Measurements from ENCODE around the gene PCYT2.

DNA sequence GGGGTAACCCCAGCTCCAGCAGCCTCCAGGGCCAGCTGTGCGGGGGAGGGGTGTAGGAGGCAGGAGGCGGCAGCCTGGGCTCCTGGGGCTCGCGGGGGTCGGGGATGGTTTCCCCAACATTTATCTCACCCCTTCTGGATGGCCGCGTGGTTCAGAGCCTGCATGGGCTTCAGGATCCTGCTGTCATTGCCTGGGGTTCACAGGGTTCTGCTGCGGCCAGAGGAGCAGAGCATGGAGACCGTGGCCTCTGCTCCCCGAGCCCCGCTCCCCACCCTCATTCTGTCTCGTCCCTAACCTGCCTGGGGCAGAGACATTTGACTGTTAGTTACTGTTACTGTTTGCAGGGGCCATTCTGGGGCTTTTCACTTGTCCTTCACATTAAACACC, 31.0 kb upstream of the PCYT2 start:
- TF ChIP-seq, protein P1, sequence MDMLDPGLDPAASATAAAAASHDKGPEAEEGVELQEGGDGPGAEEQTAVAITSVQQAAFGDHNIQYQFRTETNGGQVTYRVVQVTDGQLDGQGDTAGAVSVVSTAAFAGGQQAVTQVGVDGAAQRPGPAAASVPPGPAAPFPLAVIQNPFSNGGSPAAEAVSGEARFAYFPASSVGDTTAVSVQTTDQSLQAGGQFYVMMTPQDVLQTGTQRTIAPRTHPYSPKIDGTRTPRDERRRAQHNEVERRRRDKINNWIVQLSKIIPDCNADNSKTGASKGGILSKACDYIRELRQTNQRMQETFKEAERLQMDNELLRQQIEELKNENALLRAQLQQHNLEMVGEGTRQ (IDR thresholded peaks at IDR 0.05; ENCODE audit: borderline replicate concordance, low read depth, low read length), result no peak
- TF ChIP-seq EP300 (IDR thresholded peaks at IDR 0.05; ENCODE audit: borderline replicate concordance in 1 of 2, control insufficient read depth in 1 of 2, low read depth in 2 of 2, low read length in 2 of 2) (no peak), TAF1 (IDR thresholded peaks at IDR 0.05; ENCODE audit: borderline replicate concordance, low read depth, low read length) (no peak), YY1 (IDR thresholded peaks at IDR 0.05; ENCODE audit: low read depth, low read length) (no peak), NR2C2 (IDR thresholded peaks at IDR 0.05; ENCODE audit: borderline replicate concordance, control insufficient read depth, insufficient read length, low read depth) (no peak)
- TF ChIP-seq, protein P2, sequence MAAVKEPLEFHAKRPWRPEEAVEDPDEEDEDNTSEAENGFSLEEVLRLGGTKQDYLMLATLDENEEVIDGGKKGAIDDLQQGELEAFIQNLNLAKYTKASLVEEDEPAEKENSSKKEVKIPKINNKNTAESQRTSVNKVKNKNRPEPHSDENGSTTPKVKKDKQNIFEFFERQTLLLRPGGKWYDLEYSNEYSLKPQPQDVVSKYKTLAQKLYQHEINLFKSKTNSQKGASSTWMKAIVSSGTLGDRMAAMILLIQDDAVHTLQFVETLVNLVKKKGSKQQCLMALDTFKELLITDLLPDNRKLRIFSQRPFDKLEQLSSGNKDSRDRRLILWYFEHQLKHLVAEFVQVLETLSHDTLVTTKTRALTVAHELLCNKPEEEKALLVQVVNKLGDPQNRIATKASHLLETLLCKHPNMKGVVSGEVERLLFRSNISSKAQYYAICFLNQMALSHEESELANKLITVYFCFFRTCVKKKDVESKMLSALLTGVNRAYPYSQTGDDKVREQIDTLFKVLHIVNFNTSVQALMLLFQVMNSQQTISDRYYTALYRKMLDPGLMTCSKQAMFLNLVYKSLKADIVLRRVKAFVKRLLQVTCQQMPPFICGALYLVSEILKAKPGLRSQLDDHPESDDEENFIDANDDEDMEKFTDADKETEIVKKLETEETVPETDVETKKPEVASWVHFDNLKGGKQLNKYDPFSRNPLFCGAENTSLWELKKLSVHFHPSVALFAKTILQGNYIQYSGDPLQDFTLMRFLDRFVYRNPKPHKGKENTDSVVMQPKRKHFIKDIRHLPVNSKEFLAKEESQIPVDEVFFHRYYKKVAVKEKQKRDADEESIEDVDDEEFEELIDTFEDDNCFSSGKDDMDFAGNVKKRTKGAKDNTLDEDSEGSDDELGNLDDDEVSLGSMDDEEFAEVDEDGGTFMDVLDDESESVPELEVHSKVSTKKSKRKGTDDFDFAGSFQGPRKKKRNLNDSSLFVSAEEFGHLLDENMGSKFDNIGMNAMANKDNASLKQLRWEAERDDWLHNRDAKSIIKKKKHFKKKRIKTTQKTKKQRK (IDR thresholded peaks at IDR 0.05; ENCODE audit: low read depth, low read length), result no peak
- TF ChIP-seq, protein P3, sequence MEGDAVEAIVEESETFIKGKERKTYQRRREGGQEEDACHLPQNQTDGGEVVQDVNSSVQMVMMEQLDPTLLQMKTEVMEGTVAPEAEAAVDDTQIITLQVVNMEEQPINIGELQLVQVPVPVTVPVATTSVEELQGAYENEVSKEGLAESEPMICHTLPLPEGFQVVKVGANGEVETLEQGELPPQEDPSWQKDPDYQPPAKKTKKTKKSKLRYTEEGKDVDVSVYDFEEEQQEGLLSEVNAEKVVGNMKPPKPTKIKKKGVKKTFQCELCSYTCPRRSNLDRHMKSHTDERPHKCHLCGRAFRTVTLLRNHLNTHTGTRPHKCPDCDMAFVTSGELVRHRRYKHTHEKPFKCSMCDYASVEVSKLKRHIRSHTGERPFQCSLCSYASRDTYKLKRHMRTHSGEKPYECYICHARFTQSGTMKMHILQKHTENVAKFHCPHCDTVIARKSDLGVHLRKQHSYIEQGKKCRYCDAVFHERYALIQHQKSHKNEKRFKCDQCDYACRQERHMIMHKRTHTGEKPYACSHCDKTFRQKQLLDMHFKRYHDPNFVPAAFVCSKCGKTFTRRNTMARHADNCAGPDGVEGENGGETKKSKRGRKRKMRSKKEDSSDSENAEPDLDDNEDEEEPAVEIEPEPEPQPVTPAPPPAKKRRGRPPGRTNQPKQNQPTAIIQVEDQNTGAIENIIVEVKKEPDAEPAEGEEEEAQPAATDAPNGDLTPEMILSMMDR (IDR thresholded peaks at IDR 0.05 in 2 of 3, conservative IDR thresholded peaks at IDR 0.05 in 1 of 3; ENCODE audit: control insufficient read depth in 2 of 3, extremely low read depth in 1 of 3, insufficient read depth in 1 of 3, low read depth in 3 of 3, low read length in 3 of 3), result no peak
- TF ChIP-seq, protein P4, sequence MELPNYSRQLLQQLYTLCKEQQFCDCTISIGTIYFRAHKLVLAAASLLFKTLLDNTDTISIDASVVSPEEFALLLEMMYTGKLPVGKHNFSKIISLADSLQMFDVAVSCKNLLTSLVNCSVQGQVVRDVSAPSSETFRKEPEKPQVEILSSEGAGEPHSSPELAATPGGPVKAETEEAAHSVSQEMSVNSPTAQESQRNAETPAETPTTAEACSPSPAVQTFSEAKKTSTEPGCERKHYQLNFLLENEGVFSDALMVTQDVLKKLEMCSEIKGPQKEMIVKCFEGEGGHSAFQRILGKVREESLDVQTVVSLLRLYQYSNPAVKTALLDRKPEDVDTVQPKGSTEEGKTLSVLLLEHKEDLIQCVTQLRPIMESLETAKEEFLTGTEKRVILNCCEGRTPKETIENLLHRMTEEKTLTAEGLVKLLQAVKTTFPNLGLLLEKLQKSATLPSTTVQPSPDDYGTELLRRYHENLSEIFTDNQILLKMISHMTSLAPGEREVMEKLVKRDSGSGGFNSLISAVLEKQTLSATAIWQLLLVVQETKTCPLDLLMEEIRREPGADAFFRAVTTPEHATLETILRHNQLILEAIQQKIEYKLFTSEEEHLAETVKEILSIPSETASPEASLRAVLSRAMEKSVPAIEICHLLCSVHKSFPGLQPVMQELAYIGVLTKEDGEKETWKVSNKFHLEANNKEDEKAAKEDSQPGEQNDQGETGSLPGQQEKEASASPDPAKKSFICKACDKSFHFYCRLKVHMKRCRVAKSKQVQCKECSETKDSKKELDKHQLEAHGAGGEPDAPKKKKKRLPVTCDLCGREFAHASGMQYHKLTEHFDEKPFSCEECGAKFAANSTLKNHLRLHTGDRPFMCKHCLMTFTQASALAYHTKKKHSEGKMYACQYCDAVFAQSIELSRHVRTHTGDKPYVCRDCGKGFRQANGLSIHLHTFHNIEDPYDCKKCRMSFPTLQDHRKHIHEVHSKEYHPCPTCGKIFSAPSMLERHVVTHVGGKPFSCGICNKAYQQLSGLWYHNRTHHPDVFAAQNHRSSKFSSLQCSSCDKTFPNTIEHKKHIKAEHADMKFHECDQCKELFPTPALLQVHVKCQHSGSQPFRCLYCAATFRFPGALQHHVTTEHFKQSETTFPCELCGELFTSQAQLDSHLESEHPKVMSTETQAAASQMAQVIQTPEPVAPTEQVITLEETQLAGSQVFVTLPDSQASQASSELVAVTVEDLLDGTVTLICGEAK (IDR thresholded peaks at IDR 0.05; ENCODE audit: borderline replicate concordance), result no peak
- TF ChIP-seq, protein P5, sequence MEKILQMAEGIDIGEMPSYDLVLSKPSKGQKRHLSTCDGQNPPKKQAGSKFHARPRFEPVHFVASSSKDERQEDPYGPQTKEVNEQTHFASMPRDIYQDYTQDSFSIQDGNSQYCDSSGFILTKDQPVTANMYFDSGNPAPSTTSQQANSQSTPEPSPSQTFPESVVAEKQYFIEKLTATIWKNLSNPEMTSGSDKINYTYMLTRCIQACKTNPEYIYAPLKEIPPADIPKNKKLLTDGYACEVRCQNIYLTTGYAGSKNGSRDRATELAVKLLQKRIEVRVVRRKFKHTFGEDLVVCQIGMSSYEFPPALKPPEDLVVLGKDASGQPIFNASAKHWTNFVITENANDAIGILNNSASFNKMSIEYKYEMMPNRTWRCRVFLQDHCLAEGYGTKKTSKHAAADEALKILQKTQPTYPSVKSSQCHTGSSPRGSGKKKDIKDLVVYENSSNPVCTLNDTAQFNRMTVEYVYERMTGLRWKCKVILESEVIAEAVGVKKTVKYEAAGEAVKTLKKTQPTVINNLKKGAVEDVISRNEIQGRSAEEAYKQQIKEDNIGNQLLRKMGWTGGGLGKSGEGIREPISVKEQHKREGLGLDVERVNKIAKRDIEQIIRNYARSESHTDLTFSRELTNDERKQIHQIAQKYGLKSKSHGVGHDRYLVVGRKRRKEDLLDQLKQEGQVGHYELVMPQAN (conservative IDR thresholded peaks at IDR 0.05), result no peak

All from GM12878 (cell line).